Stimulated activated CD8-positive, alpha-beta memory T cell treated with anti-CD3 and anti-CD28 coated beads, Interleukin-2, amount 100 ng/mL, for 48 hours (primary cell): ENCODE results near the gene OBSCN.

Source experiments
- DNase-seq, 2 donors: peaks; one replicate each; pipeline ENCODE4 v3.0.0-alpha.2; 2020; ENCODE audit warnings: low read depth in 2 of 2

The OBSCN gene

DNA sequence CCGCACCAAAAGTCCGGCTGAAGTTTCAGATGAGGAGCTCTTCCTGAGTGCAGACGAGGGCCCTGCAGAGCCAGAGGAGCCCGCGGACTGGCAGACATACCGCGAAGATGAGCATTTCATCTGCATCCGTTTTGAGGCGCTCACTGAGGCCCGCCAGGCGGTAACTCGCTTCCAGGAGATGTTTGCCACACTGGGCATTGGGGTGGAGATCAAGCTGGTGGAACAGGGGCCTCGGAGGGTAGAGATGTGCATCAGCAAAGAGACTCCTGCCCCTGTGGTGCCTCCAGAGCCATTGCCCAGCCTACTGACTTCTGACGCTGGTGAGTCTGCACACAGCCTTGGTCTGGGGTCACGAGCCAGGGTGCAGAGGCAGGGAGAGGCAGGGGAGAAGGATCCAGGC lies 114.1 kb downstream of the OBSCN start:
- no peak for DNase-seq

GRCh38 chr1:228323401-228323800 lies 115.6 kb downstream of the OBSCN start:
- no peak for DNase-seq

- no peak for DNase-seq
These were observed 117.4 kb downstream of the OBSCN start for GRCh38 chr1:228325267-228325666.

GRCh38 chr1:228329887-228330286 lies 122.0 kb downstream of the OBSCN start:
- no peak for DNase-seq

GRCh38 chr1:228332797-228333738 lies 125.2 kb downstream of the OBSCN start:
- DNase-seq: no peak

- no peak for DNase-seq
These were observed 125.9 kb downstream of the OBSCN start for GRCh38 chr1:228333739-228334115.

DNA sequence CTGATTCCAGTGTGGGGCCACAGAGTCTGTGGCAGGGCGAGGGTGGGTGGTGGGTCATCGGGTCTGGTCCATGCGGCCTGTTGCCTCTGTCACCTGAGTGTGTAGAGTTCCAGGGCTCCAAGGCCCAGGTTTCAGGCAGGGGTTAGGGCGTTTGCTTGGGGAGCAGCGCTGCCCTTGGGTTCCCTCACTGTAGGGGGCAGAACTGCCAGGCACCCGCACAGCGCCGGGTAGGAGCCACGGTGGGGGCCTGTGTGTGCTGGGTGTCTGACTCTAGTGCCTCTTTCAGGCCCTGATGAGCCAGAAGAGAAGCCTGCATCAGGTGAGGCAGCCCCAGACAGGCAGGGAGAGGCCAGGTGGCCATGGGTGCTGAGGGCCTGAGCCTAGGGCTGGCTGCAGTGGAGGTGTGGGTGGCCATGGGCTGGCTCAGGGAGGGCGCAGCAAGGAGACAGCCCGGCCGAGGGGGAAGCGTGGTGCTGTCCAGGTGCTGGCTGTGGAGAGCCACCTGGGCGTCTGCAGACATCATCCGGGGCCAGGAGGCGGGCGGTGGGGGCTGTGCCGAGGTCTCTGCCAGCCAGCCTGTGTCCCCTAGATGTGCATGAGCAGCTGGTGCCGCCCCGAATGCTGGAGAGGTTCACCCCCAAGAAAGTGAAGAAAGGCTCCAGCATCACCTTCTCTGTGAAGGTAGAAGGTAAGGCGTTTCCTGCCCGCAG lies 126.5 kb downstream of the OBSCN start:
- no peak for DNase-seq

DNA sequence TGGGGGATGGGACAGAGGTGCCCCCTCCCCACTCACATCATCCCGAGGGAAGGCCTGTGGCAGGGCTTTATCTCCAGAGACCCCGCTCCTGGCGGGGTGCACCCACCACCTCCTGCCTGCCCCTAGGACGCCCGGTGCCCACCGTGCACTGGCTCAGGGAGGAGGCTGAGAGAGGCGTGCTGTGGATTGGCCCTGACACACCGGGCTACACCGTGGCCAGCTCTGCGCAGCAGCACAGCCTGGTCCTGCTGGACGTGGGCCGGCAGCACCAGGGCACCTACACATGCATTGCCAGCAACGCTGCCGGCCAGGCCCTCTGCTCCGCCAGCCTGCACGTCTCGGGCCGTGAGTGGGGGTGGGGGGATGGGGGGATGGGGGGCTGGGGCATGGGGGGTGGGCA lies 127.1 kb downstream of the OBSCN start:
- DNase-seq: no peak

GRCh38 chr1:228335406-228336307 lies 127.8 kb downstream of the OBSCN start:
- DNase-seq: no peak

- no peak for DNase-seq
These were observed 128.6 kb downstream of the OBSCN start for GRCh38 chr1:228336308-228337030.

DNA sequence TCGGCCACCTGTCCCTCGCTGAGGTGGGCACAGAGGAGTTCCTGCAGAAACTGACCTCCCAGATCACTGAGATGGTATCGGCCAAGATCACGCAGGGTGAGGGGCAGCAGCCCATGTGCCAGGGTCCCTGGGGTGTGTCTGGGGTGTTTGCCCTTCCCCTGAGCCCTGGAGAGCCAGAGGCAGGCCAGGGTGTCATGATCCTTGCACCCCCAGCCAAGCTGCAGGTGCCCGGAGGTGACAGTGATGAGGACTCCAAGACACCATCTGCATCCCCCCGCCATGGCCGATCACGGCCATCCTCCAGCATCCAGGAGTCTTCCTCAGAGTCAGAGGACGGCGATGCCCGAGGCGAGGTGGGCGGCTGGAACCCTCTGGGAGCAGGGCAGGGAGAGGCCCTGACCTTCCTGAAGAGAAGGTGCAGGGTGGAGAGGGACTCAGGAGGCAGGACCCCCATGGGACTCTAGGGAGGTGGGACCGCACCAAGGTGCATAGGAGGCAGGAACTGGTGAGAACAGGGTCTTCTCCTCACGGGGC lies 129.3 kb downstream of the OBSCN start:
- no peak for DNase-seq

DNA sequence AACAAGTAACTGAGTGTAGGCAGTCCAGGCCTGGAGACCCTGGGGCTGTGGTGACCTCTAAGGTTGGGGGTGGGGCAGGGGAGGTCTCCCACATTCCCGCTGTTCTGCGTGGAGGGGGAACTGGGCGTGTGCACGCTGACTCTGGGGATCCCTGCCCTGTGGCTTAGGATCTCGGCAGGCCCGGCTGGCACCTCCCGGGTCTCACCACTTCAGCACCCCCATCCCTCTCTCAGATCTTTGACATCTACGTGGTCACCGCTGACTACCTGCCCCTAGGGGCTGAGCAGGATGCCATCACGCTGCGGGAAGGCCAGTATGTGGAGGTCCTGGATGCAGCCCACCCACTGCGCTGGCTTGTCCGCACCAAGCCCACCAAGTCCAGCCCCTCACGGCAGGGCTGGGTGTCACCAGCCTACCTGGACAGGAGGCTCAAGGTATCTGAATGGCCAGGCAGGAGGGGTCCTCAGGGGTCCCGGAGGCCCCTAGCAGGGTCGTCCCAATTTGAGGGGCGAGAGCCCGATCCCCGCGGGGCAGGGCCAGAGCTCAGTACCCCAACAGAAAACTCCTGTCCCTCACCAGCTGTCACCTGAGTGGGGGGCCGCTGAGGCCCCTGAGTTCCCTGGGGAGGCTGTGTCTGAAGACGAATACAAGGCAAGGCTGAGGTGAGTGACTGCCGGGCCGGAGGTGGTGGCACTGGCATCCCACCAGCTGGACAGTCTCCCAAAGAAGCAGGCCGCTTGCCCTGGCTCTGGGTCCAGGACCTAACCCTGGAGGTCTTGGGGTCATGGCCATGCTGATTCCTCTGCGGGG lies 130.1 kb downstream of the OBSCN start:
- no peak for DNase-seq

DNA sequence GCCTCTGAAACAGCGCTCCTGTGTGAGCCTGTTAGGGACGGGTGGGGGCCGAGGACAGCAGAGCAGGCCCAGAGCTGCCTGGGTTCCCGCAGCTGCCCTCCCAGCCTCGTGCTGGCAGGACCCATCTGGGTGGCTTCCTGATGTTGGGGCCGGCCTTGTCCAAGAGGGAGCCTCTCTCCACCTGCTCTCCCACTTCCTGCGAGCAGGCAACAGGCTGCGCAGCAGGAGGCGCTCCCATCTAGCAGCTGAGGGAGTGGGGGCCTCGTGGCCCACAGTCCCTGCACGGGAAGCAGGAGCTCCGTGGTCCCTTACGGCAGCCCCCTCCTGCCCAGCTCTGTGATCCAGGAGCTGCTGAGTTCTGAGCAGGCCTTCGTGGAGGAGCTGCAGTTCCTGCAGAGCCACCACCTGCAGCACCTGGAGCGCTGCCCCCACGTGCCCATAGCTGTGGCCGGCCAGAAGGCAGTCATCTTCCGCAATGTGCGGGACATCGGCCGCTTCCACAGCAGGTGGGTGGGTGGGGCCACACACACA lies 130.7 kb downstream of the OBSCN start:
- DNase-seq: no peak

- DNase-seq: no peak
These were observed 131.3 kb downstream of the OBSCN start for GRCh38 chr1:228339059-228339704.

DNA sequence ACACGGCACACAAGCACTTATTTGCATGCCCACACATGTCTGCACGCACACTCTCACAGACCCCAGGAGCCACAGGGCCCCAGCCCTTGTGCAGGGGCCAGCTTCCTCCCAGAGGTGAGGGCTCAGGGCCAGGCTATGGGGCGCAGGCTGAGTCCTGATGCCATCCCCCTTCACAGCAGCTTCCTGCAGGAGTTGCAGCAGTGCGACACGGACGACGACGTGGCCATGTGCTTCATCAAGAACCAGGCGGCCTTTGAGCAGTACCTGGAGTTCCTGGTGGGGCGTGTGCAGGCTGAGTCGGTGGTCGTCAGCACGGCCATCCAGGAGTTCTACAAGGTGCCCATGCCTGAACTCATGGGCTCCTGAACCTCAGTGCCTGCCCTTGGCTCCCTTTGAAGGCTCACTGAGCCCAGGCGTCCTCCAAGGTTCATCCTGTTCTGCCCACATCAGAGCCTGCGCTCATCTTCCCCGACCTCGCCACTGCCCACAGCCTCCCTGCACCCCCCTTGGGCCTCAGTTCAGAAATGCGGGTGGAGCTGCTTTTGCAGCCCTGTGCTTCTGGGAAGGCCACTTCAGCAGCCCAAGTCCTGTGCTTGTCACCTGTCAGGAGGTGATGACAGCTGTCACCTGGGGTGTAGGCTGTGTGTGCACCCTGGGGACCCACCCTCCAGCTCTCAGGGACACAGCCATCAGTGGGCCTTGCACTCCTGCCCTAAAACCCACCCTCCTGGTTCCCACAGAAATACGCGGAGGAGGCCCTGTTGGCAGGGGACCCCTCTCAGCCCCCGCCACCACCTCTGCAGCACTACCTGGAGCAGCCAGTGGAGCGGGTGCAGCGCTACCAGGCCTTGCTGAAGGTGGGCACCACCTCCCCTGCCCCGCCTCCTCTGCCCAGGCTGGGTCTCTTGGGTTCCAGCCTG lies 132.2 kb downstream of the OBSCN start:
- DNase-seq: no peak

DNA sequence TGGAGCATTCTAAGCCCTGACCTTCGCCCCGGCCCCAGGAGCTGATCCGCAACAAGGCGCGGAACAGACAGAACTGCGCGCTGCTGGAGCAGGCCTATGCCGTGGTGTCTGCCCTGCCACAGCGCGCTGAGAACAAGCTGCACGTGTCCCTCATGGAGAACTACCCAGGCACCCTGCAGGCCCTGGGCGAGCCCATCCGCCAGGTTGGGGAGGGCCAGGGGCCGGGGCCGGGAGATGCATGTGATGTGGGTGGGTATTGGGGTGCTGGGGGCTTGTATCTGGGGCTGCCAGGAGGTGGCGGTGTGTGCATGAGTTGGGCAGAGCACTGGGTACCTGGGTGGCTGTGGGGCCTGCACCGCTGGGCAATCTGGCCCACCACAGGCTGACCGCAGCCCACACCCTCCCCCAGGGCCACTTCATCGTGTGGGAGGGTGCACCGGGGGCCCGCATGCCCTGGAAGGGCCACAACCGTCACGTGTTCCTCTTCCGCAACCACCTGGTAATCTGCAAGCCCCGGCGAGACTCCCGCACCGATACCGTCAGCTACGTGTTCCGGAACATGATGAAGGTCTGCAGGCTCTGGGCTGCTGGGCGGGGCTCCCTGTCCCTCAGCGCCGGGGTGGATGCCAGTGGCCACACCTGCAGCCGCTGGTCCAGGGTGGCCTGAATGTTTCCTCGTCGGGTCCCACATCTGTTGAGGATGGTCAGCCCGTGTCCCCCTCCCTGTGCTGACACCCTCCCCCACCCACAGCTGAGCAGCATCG lies 133.0 kb downstream of the OBSCN start:
- DNase-seq: no peak

- no peak for DNase-seq
These were observed 133.6 kb downstream of the OBSCN start for GRCh38 chr1:228341450-228341813.
